ENCODE measurements around the gene LRIG1.

The LRIG1 gene

GRCh38 chr3:66470956-66471686, 29.7 kb downstream of the LRIG1 start:
- DNase-seq (ENCODE audit: low spot score) = no peak

- no peak for DNase-seq (ENCODE audit: low spot score)
Observed at GRCh38 chr3:66470285-66470684, 30.5 kb downstream of the LRIG1 start.

- DNase-seq (ENCODE audit: low spot score) = no peak
Observed at GRCh38 chr3:66469220-66469640, 31.6 kb downstream of the LRIG1 start.

- DNase-seq (ENCODE audit: low spot score) = no peak
Observed at GRCh38 chr3:66467996-66468735, 32.7 kb downstream of the LRIG1 start.

- no peak for DNase-seq (ENCODE audit: low spot score)
Observed at GRCh38 chr3:66466606-66467270, 34.1 kb downstream of the LRIG1 start.

GRCh38 chr3:66465587-66465986, 35.2 kb downstream of the LRIG1 start:
- no peak for DNase-seq (ENCODE audit: low spot score)

- DNase-seq (ENCODE audit: low spot score) = no peak
Observed at GRCh38 chr3:66465034-66465433, 35.8 kb downstream of the LRIG1 start.

- DNase-seq (ENCODE audit: low spot score) = no peak
Observed at GRCh38 chr3:66464512-66464894, 36.3 kb downstream of the LRIG1 start.

- DNase-seq (ENCODE audit: low spot score) = no peak
Observed at GRCh38 chr3:66463730-66464511, 36.9 kb downstream of the LRIG1 start.

- no peak for DNase-seq (ENCODE audit: low spot score)
Observed at GRCh38 chr3:66463054-66463631, 37.7 kb downstream of the LRIG1 start.

- no peak for DNase-seq (ENCODE audit: low spot score)
Observed at GRCh38 chr3:66457252-66457651, 43.6 kb downstream of the LRIG1 start.

GRCh38 chr3:66456711-66457173, 44.1 kb downstream of the LRIG1 start:
- peak; percentile 79 for DNase-seq (ENCODE audit: low spot score)

GRCh38 chr3:66454464-66454859, 46.4 kb downstream of the LRIG1 start:
- DNase-seq (ENCODE audit: low spot score) = no peak

GRCh38 chr3:66453651-66454463, 47.0 kb downstream of the LRIG1 start:
- peak; percentile 62 for DNase-seq (ENCODE audit: low spot score)

GRCh38 chr3:66452303-66453011, 48.4 kb downstream of the LRIG1 start:
- DNase-seq (ENCODE audit: low spot score) = peak; percentile 79

- DNase-seq (ENCODE audit: low spot score) = no peak
Observed at GRCh38 chr3:66451766-66452165, 49.1 kb downstream of the LRIG1 start.

- peak; percentile 77 for DNase-seq (ENCODE audit: low spot score)
Observed at GRCh38 chr3:66450390-66451022, 50.3 kb downstream of the LRIG1 start.

- peak; percentile 69 for DNase-seq (ENCODE audit: low spot score)
Observed at GRCh38 chr3:66449411-66449974, 51.3 kb downstream of the LRIG1 start.

GRCh38 chr3:66444146-66444644, 56.6 kb downstream of the LRIG1 start:
- no peak for DNase-seq (ENCODE audit: low spot score)
